GM12878 (cell line): Measurements from ENCODE around the gene SLC15A1. TPM values are rescaled to one million over a fixed set of nuclear protein-coding genes. Genes with fewer than 3 reads are reported as not detected.

ENCODE experiments used
- ATAC-seq: fragments of 200-7000 bp; cut with Tn5 transposase; 3 replicates; pipeline ENCODE4 v1.9.1; 2020; ENCODE audit warnings: mild to moderate bottlenecking, moderate library complexity
- BruUV-seq: library from RNA; stranded (reverse); fragments of 400-500 nt; replicated peaks from 2 replicates; lab custom pipeline; 2021; lab: Mats Ljungman, UMichigan
- CTCF ChIA-PET: fragments of 300-600 bp; sonication (Branson Sonifier 250); formaldehyde crosslinking; extraction: SDS; loops from one replicate; lab custom pipeline; 2021; ENCODE audit warnings: inconsistent platforms; lab: Yijun Ruan, JAX
- POLR2A ChIA-PET: fragments of 350-600 bp; formaldehyde crosslinking; extraction: SDS; loops from one replicate; lab custom pipeline; 2021; ENCODE audit warnings: inconsistent platforms; lab: Charles Lee
- RAD21 ChIA-PET: fragments of 300-600 bp; sonication (Branson Sonifier 250); formaldehyde crosslinking; loops from one replicate; lab custom pipeline; 2023; ENCODE audit warnings: antibody characterized with exemption; ENCODE audit not compliant: unreplicated experiment; lab: Charles Lee
- SMC1A ChIA-PET: fragments of 300-600 bp; sonication (Branson Sonifier 250); formaldehyde crosslinking; loops from one replicate; lab custom pipeline; 2023; ENCODE audit not compliant: unreplicated experiment, uncharacterized antibody; lab: Charles Lee
- DNase-seq: peaks from one replicate; pipeline ENCODE4 v3.0.0-alpha.2; 2011; ENCODE audit warnings: low read depth, low spot score
- FAIRE-seq: peaks from 3 replicates; lab custom pipeline; 2011; peaks lifted over from hg19 to GRCh38; lab: Jason Lieb, UNC
- H2AFZ ChIP-seq: 2 replicates; pipeline ENCODE4 v1.6.0; 2011; ENCODE audit warnings: low read depth, low read length, control low read depth; ENCODE audit not compliant: control insufficient read depth
- H3K27ac ChIP-seq: 2 replicates; pipeline ENCODE4 v1.5.1; 2011; ENCODE audit warnings: control low read depth; ENCODE audit not compliant: control insufficient read depth, insufficient read depth
- H3K27me3 ChIP-seq, 2 experiments: replicated peaks in 1 of 2; 2 replicates each; pipeline versions ENCODE4 v1.6.0 to v1.6.1; 2011; ENCODE audit warnings: low read length in 1 of 2; ENCODE audit not compliant: control insufficient read depth in 2 of 2, insufficient read depth in 2 of 2
- H3K36me3 ChIP-seq, 2 experiments: 2 replicates each; pipeline ENCODE4 v1.5.1; 2011; ENCODE audit warnings: low read length in 1 of 2; ENCODE audit not compliant: control insufficient read depth in 2 of 2, insufficient read depth in 2 of 2
- H3K4me1 ChIP-seq: 2 replicates; pipeline ENCODE4 v1.6.1; 2011; ENCODE audit warnings: mild to moderate bottlenecking, low read length, moderate library complexity, mixed read lengths; ENCODE audit not compliant: control insufficient read depth, insufficient read depth
- H3K4me2 ChIP-seq: 2 replicates; pipeline ENCODE4 v1.6.0; 2011; ENCODE audit warnings: control low read depth; ENCODE audit not compliant: control insufficient read depth, insufficient read depth
- H3K4me3 ChIP-seq: fragments of 200-600 bp; sonication (generic); 2 replicates; pipeline ENCODE4 v1.5.1; 2016
- H3K79me2 ChIP-seq: 2 replicates; pipeline ENCODE4 v1.6.0; 2011; ENCODE audit warnings: low read length; ENCODE audit not compliant: control insufficient read depth, insufficient read depth
- H3K9ac ChIP-seq: 2 replicates; pipeline ENCODE4 v1.8.0; 2011; ENCODE audit warnings: low read length, control low read depth, mixed read lengths; ENCODE audit not compliant: control insufficient read depth, insufficient read depth
- H3K9me3 ChIP-seq: replicated peaks from 3 replicates; pipeline ENCODE4 v1.5.1; 2011; ENCODE audit warnings: mild to moderate bottlenecking, low read length; ENCODE audit not compliant: control insufficient read depth, insufficient read depth
- H4K20me1 ChIP-seq: 2 replicates; pipeline ENCODE4 v1.6.0; 2011; ENCODE audit not compliant: control insufficient read depth, insufficient read depth
- BCL3 ChIP-seq: IDR thresholded peaks from 2 replicates; pipeline ENCODE4 v1.6.1; 2011; ENCODE audit warnings: borderline replicate concordance, low read depth, mild to moderate bottlenecking, moderate library complexity, low read length; ENCODE audit not compliant: insufficient read depth, poor library complexity, severe bottlenecking
- CBFB ChIP-seq: IDR thresholded peaks from 2 replicates; pipeline ENCODE4 v1.6.1; 2016; ENCODE audit warnings: antibody characterized with exemption, low read depth
- GATAD2B ChIP-seq: fragments of 450-650 bp; conservative IDR thresholded peaks from 2 replicates; pipeline ENCODE4 v1.6.1; 2017; ENCODE audit warnings: low read depth, mild to moderate bottlenecking, moderate library complexity
- JUNB ChIP-seq: IDR thresholded peaks from 2 replicates; pipeline ENCODE4 v1.6.1; 2016; ENCODE audit warnings: antibody characterized with exemption, mild to moderate bottlenecking
- KDM1A ChIP-seq: fragments of 200-600 bp; sonication (generic); IDR thresholded peaks from 2 replicates; pipeline ENCODE4 v1.6.1; 2016; ENCODE audit warnings: borderline replicate concordance
- NFIC ChIP-seq: IDR thresholded peaks from 2 replicates; pipeline ENCODE4 v1.6.1; 2012; ENCODE audit warnings: low read depth, mild to moderate bottlenecking, inconsistent platforms, low read length, moderate library complexity
- RAD21 ChIP-seq: IDR thresholded peaks from 2 replicates; pipeline ENCODE4 v1.6.1; 2011; ENCODE audit warnings: mild to moderate bottlenecking, low read depth, low read length, moderate library complexity; ENCODE audit not compliant: insufficient read depth
- RAD51 ChIP-seq: fragments of 450-650 bp; IDR thresholded peaks from 2 replicates; pipeline ENCODE4 v1.6.1; 2016; ENCODE audit warnings: moderate library complexity, mild to moderate bottlenecking, inconsistent platforms
- STAT1 ChIP-seq: fragments of 450-650 bp; conservative IDR thresholded peaks from 2 replicates; pipeline ENCODE4 v1.6.1; 2014; ENCODE audit warnings: antibody characterized with exemption, mild to moderate bottlenecking
- WRNIP1 ChIP-seq: IDR thresholded peaks from 2 replicates; pipeline ENCODE4 v1.6.1; 2011; ENCODE audit warnings: low read depth, low read length, improper control_type of control experiment, borderline replicate concordance
- WGBS: methylation state at CpG from one replicate; pipeline ENCODE4 v1.1.6; 2016; ENCODE audit warnings: low lambda C conversion rate; ENCODE audit not compliant: insufficient replicate concordance, insufficient coverage; ENCODE audit errors: missing lambda C conversion rate; 5-methylcytosine and 5-hydroxymethylcytosine counted together
- in situ Hi-C: fragments of 300-500 bp; cut with MboI; formaldehyde crosslinking; loops from 9 replicates; pipeline ENCODE4 v1.14.3; 2018; ENCODE audit warnings: mixed read lengths
- intact Hi-C: fragments of 100-400 bp; cut with micrococcal nuclease; formaldehyde crosslinking; loops from one replicate; pipeline ENCODE4 v1.14.2; 2022; ENCODE audit not compliant: unreplicated experiment
- polyA plus RNA-seq, 11 experiments: library from polyadenylated mRNA; depleted of rRNA in 4 of 11; unstranded in 6 of 11; stranded (reverse) in 5 of 11; fragments of >200 nt; fragmentation: Nextera tagmentation in 4 of 11; fragmentation: Illumina TruSeq in 1 of 11; extraction: Ambion mirVana in 4 of 11; extraction: Trizol in 1 of 11; gene quantifications; 1 replicate in 1 of 11; 2 replicates in 10 of 11; pipeline versions ENCODE4 v1.2.1 to v1.2.3, GENCODE V29; 2011 to 2016; ENCODE audit warnings: inconsistent platforms in 2 of 11, missing spikeins in 2 of 11, low read depth in 1 of 11
- total RNA-seq, 4 experiments: library from RNA; depleted of rRNA in 3 of 4; stranded (reverse); fragments of >200 nt in 3 of 4; fragmentation: Illumina TruSeq in 1 of 4; extraction: Trizol in 1 of 4; gene quantifications; 2 replicates each; pipeline versions ENCODE4 v1.2.1 to v1.2.3, GENCODE V29; 2013 to 2021

SLC15A1 gene
- total and polyA plus RNA-seq, 10 of the 15 experiments (the other 5 are each of a cell fraction or from before 2014, with no cell fraction given) = not detected

- no peak for ATAC-seq
- SMC1A ChIA-PET = no interaction called here
- no peaks in the 10 kb centered on the region for H3K79me2 ChIP-seq
- WGBS = 40% methylated on average over 11 of the region's 11 CpGs
- CTCF ChIA-PET = interaction anchor here (1.1 to 1.4 kb wide), 2 partner anchors 14 to 73 kb away, joined by 3 read pairs; no protein-coding TSS in a partner anchor
- H2AFZ ChIP-seq = no peak overlapping the region
- intact Hi-C loops (no loop called here), in situ Hi-C loops (no loop called here)
- H3K9me3 ChIP-seq = no peaks in the 10 kb centered on the region
- FAIRE-seq = no peak
- TF ChIP-seq STAT1 (no peak), WRNIP1 (no peak), CBFB (no peak), GATAD2B (no peak)
- no peak overlapping the region for H3K27ac ChIP-seq
- no peak overlapping the region for H3K9ac ChIP-seq
- no peaks in the 10 kb centered on the region; a peak in 1 of 4 replicates for H3K27me3 ChIP-seq
- no peak for DNase-seq
- H4K20me1 ChIP-seq = no peaks in the 10 kb centered on the region
- POLR2A ChIA-PET = no interaction called here
- RAD21 ChIA-PET = no interaction called here
- no peaks in the 10 kb centered on the region for H3K36me3 ChIP-seq
- H3K4me3 ChIP-seq = no peak overlapping the region
- H3K4me1 ChIP-seq = no peaks in the 10 kb centered on the region
- no TSS peak for BruUV-seq
- H3K4me2 ChIP-seq = no peak overlapping the region
Measured at GRCh38 chr13:98766697-98767096, 14.2 kb upstream of the SLC15A1 start.

GRCh38 chr13:98765996-98766519, 13.6 kb upstream of the SLC15A1 start:
- DNase-seq (no peak), FAIRE-seq (no peak), ATAC-seq (no peak)
- no peak for TF ChIP-seq RAD21
- TF ChIP-seq KDM1A = no peak
- TF ChIP-seq NFIC = no peak
- no peak for TF ChIP-seq RAD51
- TF ChIP-seq BCL3 = no peak
- TF ChIP-seq JUNB = no peak
- Histone ChIP-seq H3K4me3 (no peak overlapping the region), H2AFZ (no peak overlapping the region), H4K20me1 (no peaks in the 10 kb centered on the region), H3K79me2 (no peaks in the 10 kb centered on the region), H3K4me2 (no peak overlapping the region), H3K9ac (no peak overlapping the region), H3K9me3 (no peaks in the 10 kb centered on the region), H3K27me3 (no peaks in the 10 kb centered on the region; a peak in 1 of 4 replicates), H3K36me3 (no peaks in the 10 kb centered on the region), H3K27ac (no peak overlapping the region), H3K4me1 (no peaks in the 10 kb centered on the region; the same call in 1 of the 2 replicates)
- ChIA-PET SMC1A (no interaction called here), POLR2A (no interaction called here), CTCF (interaction anchor here (1.1 to 1.4 kb wide), 2 partner anchors 14 to 74 kb away, joined by 3 read pairs; no protein-coding TSS in a partner anchor), RAD21 (interaction anchor here (0.6 kb wide), 1 partner anchor 38 kb away, joined by 3 read pairs; no protein-coding TSS in a partner anchor)
- WGBS = 28% methylated on average over 8 of the region's 8 CpGs
- in situ Hi-C loops = no loop called here
- intact Hi-C loops = no loop called here
- BruUV-seq = no TSS peak
